Activated naive CD4-positive, alpha-beta T cell treated with anti-CD3 and anti-CD28 coated beads for 36 hours (primary cell): Measurements from ENCODE around the gene LRRC57. TPM values are rescaled to one million over a fixed set of nuclear protein-coding genes. Genes with fewer than 3 reads are reported as not detected.

ENCODE experiments used
- CTCF ChIA-PET: fragments of 350-600 bp; sonication (Branson Sonifier 250); formaldehyde crosslinking; loops from one replicate; lab custom pipeline; 2021; ENCODE audit warnings: antibody characterized with exemption; lab: Charles Lee
- DNase-seq: peaks from one replicate; pipeline ENCODE4 v3.0.0-alpha.2; 2020
- H3K27ac Mint-ChIP-seq: one replicate; pipeline ENCODE4 v1.8.0; 2021; ENCODE audit warnings: mild to moderate bottlenecking, mixed read lengths
- H3K27me3 Mint-ChIP-seq: one replicate; pipeline ENCODE4 v1.8.0; 2021; ENCODE audit warnings: low read depth, mixed read lengths
- H3K36me3 Mint-ChIP-seq: one replicate; pipeline ENCODE4 v1.8.0; 2021; ENCODE audit warnings: low read depth, mixed read lengths
- H3K4me1 Mint-ChIP-seq: one replicate; pipeline ENCODE4 v1.8.0; 2021; ENCODE audit warnings: low read depth, mixed read lengths
- H3K4me3 Mint-ChIP-seq: one replicate; pipeline ENCODE4 v1.8.0; 2021; ENCODE audit warnings: mild to moderate bottlenecking, moderate library complexity, mixed read lengths
- H3K9me3 Mint-ChIP-seq: one replicate; pipeline ENCODE4 v1.8.0; 2021; ENCODE audit warnings: mixed read lengths
- intact Hi-C: fragments of 100-400 bp; cut with micrococcal nuclease; formaldehyde crosslinking; loops from one replicate; pipeline ENCODE4 v1.15.1; 2023
- total RNA-seq, 2 experiments: library from RNA; stranded (reverse); gene quantifications; one replicate each; pipeline ENCODE4 v1.2.3, GENCODE V29; 2021

LRRC57 gene
- total RNA-seq, 2 experiments from 2014 or later = 14.7 to 16.3 TPM

- CTCF ChIA-PET = no interaction called here
- H3K4me3 Mint-ChIP-seq = no peak overlapping the region
- H3K36me3 Mint-ChIP-seq = peaks cover 21% of the 10 kb centered on the region
- DNase-seq = no peak
- no peaks in the 10 kb centered on the region for H3K9me3 Mint-ChIP-seq
- intact Hi-C loops = no loop called here
- peaks cover 27% of the 10 kb centered on the region for H3K4me1 Mint-ChIP-seq
- no peak overlapping the region for H3K27ac Mint-ChIP-seq
- no peaks in the 10 kb centered on the region for H3K27me3 Mint-ChIP-seq
These were observed 3.6 kb downstream of the LRRC57 start for GRCh38 chr15:42544853-42545629.

DNA sequence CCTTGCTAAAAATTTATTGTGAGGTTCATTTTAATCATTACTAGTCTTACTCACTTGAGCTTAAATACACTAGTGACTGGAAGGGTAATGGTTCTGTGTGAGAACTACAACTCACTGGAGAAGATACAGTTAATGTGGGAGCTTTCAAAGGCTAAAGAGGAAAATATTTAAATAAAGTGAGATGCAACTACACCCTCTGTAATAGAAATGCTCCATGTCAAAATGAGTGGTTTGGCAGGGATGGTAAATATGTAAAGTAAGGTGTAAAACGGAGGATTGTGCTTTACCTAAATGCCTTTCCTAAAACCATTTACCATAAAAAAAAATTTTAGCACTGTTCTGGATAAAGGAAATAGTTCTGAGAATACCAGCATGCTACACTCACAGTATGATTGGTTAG is 15.3 kb downstream of the LRRC57 start:
- peaks cover 17% of the 10 kb centered on the region for H3K36me3 Mint-ChIP-seq
- H3K27me3 Mint-ChIP-seq = no peaks in the 10 kb centered on the region
- CTCF ChIA-PET = interaction anchor here (0.6 kb wide), 1 partner anchor 11 kb away, joined by 3 read pairs; no protein-coding TSS in a partner anchor
- no peaks in the 10 kb centered on the region for H3K9me3 Mint-ChIP-seq
- intact Hi-C loops = no loop called here
- no peak overlapping the region for H3K4me3 Mint-ChIP-seq
- DNase-seq = no peak
- no peaks in the 10 kb centered on the region for H3K4me1 Mint-ChIP-seq
- H3K27ac Mint-ChIP-seq = no peak overlapping the region

DNA sequence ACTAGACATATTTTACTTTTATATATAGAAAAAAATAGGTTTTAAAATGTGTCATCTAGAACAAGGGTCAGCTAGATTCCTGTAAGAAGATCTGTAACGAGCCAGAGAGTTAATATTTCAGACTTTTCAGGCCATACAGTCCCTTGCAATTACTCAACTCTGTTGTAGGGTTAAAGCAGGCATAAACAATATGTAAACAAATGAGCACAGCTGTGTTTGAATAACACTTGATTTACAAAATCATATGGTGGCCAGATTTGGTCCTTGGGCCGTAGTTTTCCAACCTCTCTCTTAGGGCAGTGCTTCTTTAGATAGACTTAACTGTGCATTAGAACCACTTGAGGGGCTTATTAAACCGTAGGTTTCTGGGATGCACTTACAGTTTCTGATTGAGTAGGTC is 19.6 kb downstream of the LRRC57 start:
- no peaks in the 10 kb centered on the region for H3K9me3 Mint-ChIP-seq
- DNase-seq = no peak
- H3K4me1 Mint-ChIP-seq = no peaks in the 10 kb centered on the region
- peaks cover 11% of the 10 kb centered on the region for H3K36me3 Mint-ChIP-seq
- intact Hi-C loops = no loop called here
- no peak overlapping the region for H3K27ac Mint-ChIP-seq
- H3K4me3 Mint-ChIP-seq = no peak overlapping the region
- CTCF ChIA-PET = no interaction called here
- no peaks in the 10 kb centered on the region for H3K27me3 Mint-ChIP-seq

DNA sequence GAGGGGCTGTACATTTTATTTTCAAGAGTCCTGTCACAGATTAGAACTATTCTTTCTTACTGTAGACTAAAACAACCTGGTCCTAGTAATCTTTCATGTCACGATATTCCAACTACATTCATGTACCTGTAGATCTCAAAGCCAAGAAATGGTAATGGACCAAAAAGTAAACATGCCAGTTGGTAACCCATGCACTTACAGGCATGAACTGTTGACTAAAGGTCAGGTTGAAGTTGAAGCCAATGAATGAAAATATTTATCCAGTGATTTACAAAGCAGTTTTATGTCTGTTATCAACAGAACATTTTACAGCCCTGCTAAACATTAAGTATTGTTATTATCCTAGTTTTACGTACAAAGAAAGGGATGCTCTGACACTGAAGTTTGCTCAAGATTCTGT is 25.3 kb downstream of the LRRC57 start:
- DNase-seq = no peak
- Mint-ChIP-seq H3K9me3 (no peaks in the 10 kb centered on the region), H3K4me1 (no peaks in the 10 kb centered on the region), H3K36me3 (peaks cover 5% of the 10 kb centered on the region), H3K27ac (no peak overlapping the region), H3K27me3 (no peaks in the 10 kb centered on the region), H3K4me3 (no peak overlapping the region)
- intact Hi-C loops = no loop called here
- CTCF ChIA-PET = interaction anchor here (0.6 kb wide), 1 partner anchor 296 kb away, joined by 3 read pairs; no protein-coding TSS in a partner anchor

DNA sequence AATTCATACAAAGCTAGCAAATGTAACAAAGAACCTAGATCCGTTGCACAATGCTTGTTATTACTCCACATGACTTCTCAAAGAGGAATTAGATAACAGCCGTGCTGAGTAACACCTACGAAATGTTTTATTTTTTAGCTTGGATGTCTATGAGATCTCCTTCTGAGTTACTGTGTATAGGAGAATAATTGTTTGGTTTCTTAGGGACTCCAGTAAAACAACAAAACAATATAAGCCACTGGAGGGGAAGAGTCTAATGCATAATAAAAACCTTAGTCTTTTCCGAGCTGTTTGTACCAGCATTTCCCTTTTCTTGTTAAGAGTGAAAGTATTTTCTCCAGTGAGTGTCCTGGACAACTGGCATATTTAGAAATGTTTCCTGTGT is 37.6 kb downstream of the LRRC57 start:
- DNase-seq = no peak
- H3K9me3 Mint-ChIP-seq = no peaks in the 10 kb centered on the region
- H3K27me3 Mint-ChIP-seq = no peaks in the 10 kb centered on the region
- H3K4me3 Mint-ChIP-seq = no peak overlapping the region
- no peak overlapping the region for H3K27ac Mint-ChIP-seq
- intact Hi-C loops = no loop called here
- peaks cover 2% of the 10 kb centered on the region for H3K4me1 Mint-ChIP-seq
- H3K36me3 Mint-ChIP-seq = peaks cover 8% of the 10 kb centered on the region
- CTCF ChIA-PET = no interaction called here

DNA sequence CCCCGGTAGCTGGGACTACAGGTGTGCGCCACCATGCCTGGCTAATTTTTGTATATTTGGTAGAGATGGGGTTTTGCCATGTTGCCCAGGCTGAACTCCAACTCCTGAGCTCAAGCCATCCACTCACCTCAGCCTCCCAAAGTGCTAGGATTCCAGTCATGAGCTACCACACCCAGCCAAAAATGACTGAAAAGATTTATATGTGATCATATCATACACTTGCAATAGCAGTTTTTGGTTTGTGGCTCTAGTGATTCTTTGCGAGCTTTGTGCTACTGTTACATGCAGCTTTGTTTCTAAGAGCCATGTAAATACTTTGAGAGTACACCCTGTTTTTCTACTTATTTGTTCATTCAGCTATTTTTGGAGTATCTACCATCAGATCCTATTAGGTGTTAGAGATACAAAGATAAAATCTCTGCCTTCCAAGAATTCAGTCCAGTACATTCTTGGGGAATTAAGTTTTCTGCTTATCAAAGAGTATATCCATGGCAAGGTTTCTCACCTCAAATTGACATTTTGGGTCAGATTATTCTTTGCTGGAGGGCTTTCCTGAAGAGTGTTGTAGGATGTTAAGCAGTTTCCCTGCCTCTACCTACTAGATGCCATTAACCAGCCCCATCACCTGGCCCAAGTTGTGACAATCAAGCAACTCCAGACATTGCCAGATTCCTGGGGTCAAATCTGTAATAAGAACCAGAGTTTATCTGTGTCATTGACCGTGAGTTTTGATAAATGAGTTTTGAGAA is 38.2 kb downstream of the LRRC57 start:
- CTCF ChIA-PET = interaction anchor here (1.2 kb wide), 1 partner anchor 41 kb away, joined by 5 read pairs; no protein-coding TSS in a partner anchor
- Mint-ChIP-seq H3K4me1 (no peaks in the 10 kb centered on the region), H3K36me3 (peaks cover 3% of the 10 kb centered on the region), H3K9me3 (no peaks in the 10 kb centered on the region), H3K4me3 (no peak overlapping the region), H3K27me3 (no peaks in the 10 kb centered on the region), H3K27ac (no peak overlapping the region)
- DNase-seq = no peak
- intact Hi-C loops = no loop called here

- CTCF ChIA-PET = no interaction called here
- no peaks in the 10 kb centered on the region for H3K4me1 Mint-ChIP-seq
- no peaks in the 10 kb centered on the region for H3K36me3 Mint-ChIP-seq
- no peaks in the 10 kb centered on the region for H3K9me3 Mint-ChIP-seq
- H3K27ac Mint-ChIP-seq = no peak overlapping the region
- intact Hi-C loops = no loop called here
- no peaks in the 10 kb centered on the region for H3K27me3 Mint-ChIP-seq
- no peak overlapping the region for H3K4me3 Mint-ChIP-seq
- no peak for DNase-seq
These were observed 40.3 kb downstream of the LRRC57 start for GRCh38 chr15:42508263-42508690.

- H3K9me3 Mint-ChIP-seq = no peaks in the 10 kb centered on the region
- H3K4me3 Mint-ChIP-seq = no peak overlapping the region
- CTCF ChIA-PET = no interaction called here
- no peaks in the 10 kb centered on the region for H3K36me3 Mint-ChIP-seq
- intact Hi-C loops = no loop called here
- no peak overlapping the region for H3K27ac Mint-ChIP-seq
- no peaks in the 10 kb centered on the region for H3K27me3 Mint-ChIP-seq
- DNase-seq = no peak
- H3K4me1 Mint-ChIP-seq = no peaks in the 10 kb centered on the region
These were observed 41.1 kb downstream of the LRRC57 start for GRCh38 chr15:42507514-42507913.

GRCh38 chr15:42504631-42505030 is 44.0 kb downstream of the LRRC57 start:
- Mint-ChIP-seq H3K36me3 (no peaks in the 10 kb centered on the region), H3K27me3 (no peaks in the 10 kb centered on the region), H3K9me3 (no peaks in the 10 kb centered on the region), H3K4me3 (no peak overlapping the region), H3K4me1 (peaks cover 13% of the 10 kb centered on the region), H3K27ac (no peak overlapping the region)
- CTCF ChIA-PET = interaction anchor here (0.7 to 0.9 kb wide), 2 partner anchors 33 to 42 kb away, joined by 3 to 6 read pairs; no protein-coding TSS in a partner anchor
- no peak for DNase-seq
- intact Hi-C loops = no loop called here

- Mint-ChIP-seq H3K4me1 (peaks cover 19% of the 10 kb centered on the region), H3K27ac (no peak overlapping the region), H3K9me3 (no peaks in the 10 kb centered on the region), H3K4me3 (no peak overlapping the region), H3K27me3 (no peaks in the 10 kb centered on the region), H3K36me3 (no peaks in the 10 kb centered on the region)
- intact Hi-C loops = no loop called here
- CTCF ChIA-PET = interaction anchor here (0.9 kb wide), 1 partner anchor 32 kb away, joined by 6 read pairs; no protein-coding TSS in a partner anchor
- no peak for DNase-seq
These were observed 44.8 kb downstream of the LRRC57 start for GRCh38 chr15:42503825-42504224.

GRCh38 chr15:42502477-42502876 is 46.1 kb downstream of the LRRC57 start:
- CTCF ChIA-PET = no interaction called here
- H3K4me3 Mint-ChIP-seq = no peak overlapping the region
- H3K4me1 Mint-ChIP-seq = peaks cover 31% of the 10 kb centered on the region
- H3K27me3 Mint-ChIP-seq = no peaks in the 10 kb centered on the region
- H3K36me3 Mint-ChIP-seq = no peaks in the 10 kb centered on the region
- H3K9me3 Mint-ChIP-seq = no peaks in the 10 kb centered on the region
- DNase-seq = no peak
- no peak overlapping the region for H3K27ac Mint-ChIP-seq
- intact Hi-C loops = no loop called here

GRCh38 chr15:42499858-42500609 is 48.6 kb downstream of the LRRC57 start:
- no peaks in the 10 kb centered on the region for H3K27me3 Mint-ChIP-seq
- peaks cover 49% of the 10 kb centered on the region for H3K4me1 Mint-ChIP-seq
- intact Hi-C loops = no loop called here
- no peaks in the 10 kb centered on the region for H3K9me3 Mint-ChIP-seq
- CTCF ChIA-PET = interaction anchor here (0.6 to 1.2 kb wide), 3 partner anchors 11 to 24 kb away, joined by 3 read pairs; no protein-coding TSS in a partner anchor
- DNase-seq = no peak
- H3K4me3 Mint-ChIP-seq = no peak overlapping the region
- H3K36me3 Mint-ChIP-seq = peaks cover 2% of the 10 kb centered on the region
- H3K27ac Mint-ChIP-seq = no peak overlapping the region
